GM23338 (cell line): ENCODE measurements around the gene ANKRD17. TPM values are rescaled to one million over a fixed set of nuclear protein-coding genes. Genes with fewer than 3 reads are reported as not detected.

ENCODE experiments used
- ATAC-seq: fragments of 200-7000 bp; cut with Tn5 transposase; 3 replicates; pipeline ENCODE4 v1.9.1; 2020
- DNase-seq: peaks from one replicate; pipeline ENCODE4 v3.0.0-alpha.2; 2015; ENCODE audit warnings: low spot score
- H2AFZ ChIP-seq: fragments of 200-600 bp; sonication (generic); 2 replicates; pipeline ENCODE4 v1.8.0; 2016; ENCODE audit warnings: antibody characterized with exemption, mild to moderate bottlenecking, moderate library complexity
- H3F3A ChIP-seq: fragments of 200-600 bp; sonication (generic); replicated peaks from 2 replicates; pipeline ENCODE4 v1.8.0; 2017; ENCODE audit warnings: antibody characterized with exemption, mixed run types, low read depth
- H3K27ac ChIP-seq: fragments of 200-600 bp; sonication (generic); 2 replicates; pipeline ENCODE4 v1.6.1; 2016; ENCODE audit warnings: low read depth
- H3K27me3 ChIP-seq: fragments of 200-600 bp; sonication (generic); 2 replicates; pipeline ENCODE4 v1.8.0; 2016; ENCODE audit warnings: mild to moderate bottlenecking, mixed run types, moderate library complexity; ENCODE audit not compliant: insufficient read depth
- H3K36me3 ChIP-seq: fragments of 200-600 bp; sonication (generic); 2 replicates; pipeline ENCODE4 v1.8.0; 2016; ENCODE audit warnings: mild to moderate bottlenecking; ENCODE audit not compliant: insufficient read depth
- H3K4me1 ChIP-seq: fragments of 200-600 bp; sonication (generic); 2 replicates; pipeline ENCODE4 v1.8.0; 2016; ENCODE audit warnings: mild to moderate bottlenecking, moderate library complexity; ENCODE audit not compliant: insufficient read depth
- H3K4me2 ChIP-seq: fragments of 200-600 bp; sonication (generic); 2 replicates; pipeline ENCODE4 v1.7.1; 2017; ENCODE audit warnings: mixed run types
- H3K4me3 ChIP-seq: fragments of 200-600 bp; sonication (generic); 2 replicates; pipeline ENCODE4 v1.6.1; 2016; ENCODE audit warnings: mixed run types
- H3K79me2 ChIP-seq: fragments of 200-600 bp; sonication (generic); replicated peaks from 2 replicates; pipeline ENCODE4 v1.8.0; 2017; ENCODE audit warnings: mild to moderate bottlenecking; ENCODE audit not compliant: insufficient read depth
- H3K9me2 ChIP-seq: fragments of 200-600 bp; sonication (generic); 2 replicates; pipeline ENCODE4 v1.8.0; 2017; ENCODE audit not compliant: insufficient read depth
- H4K20me1 ChIP-seq: fragments of 200-600 bp; sonication (generic); replicated peaks from 2 replicates; pipeline ENCODE4 v1.8.0; 2017; ENCODE audit warnings: mild to moderate bottlenecking; ENCODE audit not compliant: insufficient read depth
- H3K27ac Mint-ChIP-seq: 2 replicates; pipeline ENCODE4 v1.8.0; 2020; ENCODE audit warnings: inconsistent platforms, mild to moderate bottlenecking, moderate library complexity, mixed read lengths
- H3K27me3 Mint-ChIP-seq: 3 replicates; pipeline ENCODE4 v1.8.0; 2022; ENCODE audit warnings: low read depth, mild to moderate bottlenecking, moderate library complexity, mixed read lengths, inconsistent platforms; ENCODE audit not compliant: insufficient read depth, poor library complexity
- H3K36me3 Mint-ChIP-seq: 3 replicates; pipeline ENCODE4 v1.8.0; 2021; ENCODE audit warnings: low read depth, mild to moderate bottlenecking, inconsistent platforms, moderate library complexity, mixed read lengths
- H3K4me1 Mint-ChIP-seq: 3 replicates; pipeline ENCODE4 v1.8.0; 2020; ENCODE audit warnings: mild to moderate bottlenecking, inconsistent platforms, mixed read lengths
- H3K4me3 Mint-ChIP-seq: 3 replicates; pipeline ENCODE4 v1.8.0; 2021; ENCODE audit warnings: moderate library complexity, mild to moderate bottlenecking, inconsistent platforms, mixed read lengths
- H3K9me3 Mint-ChIP-seq: 3 replicates; pipeline ENCODE4 v1.8.0; 2020; ENCODE audit warnings: moderate library complexity, mild to moderate bottlenecking, inconsistent platforms, mixed read lengths
- CREB1 ChIP-seq: fragments of 250-450 bp; sonication (Bioruptor Pico); IDR thresholded peaks from 2 replicates; pipeline ENCODE4 v1.5.0; 2020; ENCODE audit warnings: low read depth, mild to moderate bottlenecking, moderate library complexity
- ETS1 ChIP-seq: IDR thresholded peaks from 2 replicates; pipeline ENCODE4 v1.6.1; 2016; ENCODE audit warnings: antibody characterized with exemption
- EZH2 ChIP-seq: fragments of 200-600 bp; sonication (generic); IDR thresholded peaks from one replicate; pipeline ENCODE4 v1.8.0; 2017; ENCODE audit warnings: antibody characterized with exemption, mild to moderate bottlenecking, low read depth; ENCODE audit not compliant: unreplicated experiment
- EZH2phosphoT487 ChIP-seq: fragments of 200-600 bp; sonication (generic); IDR thresholded peaks from one replicate; pipeline ENCODE4 v1.8.1; 2018; ENCODE audit warnings: antibody characterized with exemption; ENCODE audit not compliant: unreplicated experiment
- JUNB ChIP-seq: IDR thresholded peaks from one replicate; pipeline ENCODE4 v1.6.1; 2016; ENCODE audit warnings: antibody characterized with exemption; ENCODE audit not compliant: unreplicated experiment
- NANOG ChIP-seq: IDR thresholded peaks from 2 replicates; pipeline ENCODE4 v1.6.1; 2016; ENCODE audit warnings: antibody characterized with exemption, borderline replicate concordance
- POLR2AphosphoS5 ChIP-seq: IDR thresholded peaks from 2 replicates; pipeline ENCODE4 v1.6.1; 2016; ENCODE audit warnings: antibody characterized with exemption, low read depth
- STAT1 ChIP-seq: IDR thresholded peaks from one replicate; pipeline ENCODE4 v1.6.1; 2016; ENCODE audit warnings: antibody characterized with exemption; ENCODE audit not compliant: unreplicated experiment
- ZNF114 ChIP-seq: fragments of 250-450 bp; sonication (Bioruptor Pico); IDR thresholded peaks from 2 replicates; pipeline ENCODE4 v1.5.0; 2020; ENCODE audit warnings: mild to moderate bottlenecking, moderate library complexity
- ZNF331 ChIP-seq: fragments of 250-450 bp; sonication (Bioruptor Pico); IDR thresholded peaks from 2 replicates; pipeline ENCODE4 v1.5.0; 2020; ENCODE audit warnings: low read depth, mild to moderate bottlenecking, moderate library complexity
- ZNF462 ChIP-seq: fragments of 250-450 bp; sonication (Bioruptor Pico); IDR thresholded peaks from 2 replicates; pipeline ENCODE4 v1.5.0; 2020; ENCODE audit warnings: mild to moderate bottlenecking, moderate library complexity
- polyA plus RNA-seq: library from polyadenylated mRNA; unstranded; fragments of >200 nt; fragmentation: Nextera tagmentation; extraction: Ambion mirVana; gene quantifications from 2 replicates; pipeline ENCODE4 v1.2.1, GENCODE V29; 2016
- total RNA-seq: library from RNA; depleted of rRNA; stranded (reverse); fragments of >200 nt; shearing (Covaris generic); gene quantifications from 2 replicates; pipeline ENCODE4 v1.2.3, GENCODE V29; 2014
- TF ChIP-seq, protein P1 (sequence below): IDR thresholded peaks from one replicate; pipeline ENCODE4 v1.6.1; 2018; ENCODE audit warnings: antibody characterized with exemption; ENCODE audit not compliant: unreplicated experiment
- TF ChIP-seq, protein P2 (sequence below), 2 experiments: fragments of 200-600 bp in 1 of 2; sonication (generic) in 1 of 2; conservative IDR thresholded peaks; 2 replicates each; pipeline versions ENCODE4 v1.5.1 to v1.6.1; 2016 to 2017; ENCODE audit warnings: antibody characterized with exemption in 2 of 2, low read depth in 2 of 2, mild to moderate bottlenecking in 2 of 2, moderate library complexity in 1 of 2

The ANKRD17 gene
- total and polyA plus RNA-seq, 2 experiments from 2014 or later = 41.9 to 85.3 TPM

GRCh38 chr4:73193659-73194058, 64.9 kb downstream of the ANKRD17 start:
- Histone ChIP-seq H3K4me1 (peaks cover 5% of the 10 kb centered on the region; the same call in 1 of the 2 replicates), H3K79me2 (peaks cover 98% of the 10 kb centered on the region), H3K4me3 (no peak overlapping the region), H3K36me3 (no peaks in the 10 kb centered on the region), H2AFZ (no peak overlapping the region), H3K27ac (no peak overlapping the region), H3F3A (no peaks in the 10 kb centered on the region), H3K4me2 (no peak overlapping the region), H3K27me3 (no peaks in the 10 kb centered on the region), H3K9me2 (no peaks in the 10 kb centered on the region), H4K20me1 (peaks cover 6% of the 10 kb centered on the region; the same call in 1 of the 2 replicates)
- H3K27ac Mint-ChIP-seq = peak overlapping the region; percentile 6; the same call in 1 of the 2 replicates
- DNase-seq (no peak), ATAC-seq (no peak)
- no peak for TF ChIP-seq STAT1
- TF ChIP-seq, protein P1, sequence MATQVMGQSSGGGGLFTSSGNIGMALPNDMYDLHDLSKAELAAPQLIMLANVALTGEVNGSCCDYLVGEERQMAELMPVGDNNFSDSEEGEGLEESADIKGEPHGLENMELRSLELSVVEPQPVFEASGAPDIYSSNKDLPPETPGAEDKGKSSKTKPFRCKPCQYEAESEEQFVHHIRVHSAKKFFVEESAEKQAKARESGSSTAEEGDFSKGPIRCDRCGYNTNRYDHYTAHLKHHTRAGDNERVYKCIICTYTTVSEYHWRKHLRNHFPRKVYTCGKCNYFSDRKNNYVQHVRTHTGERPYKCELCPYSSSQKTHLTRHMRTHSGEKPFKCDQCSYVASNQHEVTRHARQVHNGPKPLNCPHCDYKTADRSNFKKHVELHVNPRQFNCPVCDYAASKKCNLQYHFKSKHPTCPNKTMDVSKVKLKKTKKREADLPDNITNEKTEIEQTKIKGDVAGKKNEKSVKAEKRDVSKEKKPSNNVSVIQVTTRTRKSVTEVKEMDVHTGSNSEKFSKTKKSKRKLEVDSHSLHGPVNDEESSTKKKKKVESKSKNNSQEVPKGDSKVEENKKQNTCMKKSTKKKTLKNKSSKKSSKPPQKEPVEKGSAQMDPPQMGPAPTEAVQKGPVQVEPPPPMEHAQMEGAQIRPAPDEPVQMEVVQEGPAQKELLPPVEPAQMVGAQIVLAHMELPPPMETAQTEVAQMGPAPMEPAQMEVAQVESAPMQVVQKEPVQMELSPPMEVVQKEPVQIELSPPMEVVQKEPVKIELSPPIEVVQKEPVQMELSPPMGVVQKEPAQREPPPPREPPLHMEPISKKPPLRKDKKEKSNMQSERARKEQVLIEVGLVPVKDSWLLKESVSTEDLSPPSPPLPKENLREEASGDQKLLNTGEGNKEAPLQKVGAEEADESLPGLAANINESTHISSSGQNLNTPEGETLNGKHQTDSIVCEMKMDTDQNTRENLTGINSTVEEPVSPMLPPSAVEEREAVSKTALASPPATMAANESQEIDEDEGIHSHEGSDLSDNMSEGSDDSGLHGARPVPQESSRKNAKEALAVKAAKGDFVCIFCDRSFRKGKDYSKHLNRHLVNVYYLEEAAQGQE = no peak
- no peak for TF ChIP-seq POLR2AphosphoS5
- TF ChIP-seq EZH2phosphoT487 = no peak
- TF ChIP-seq JUNB = no peak
- TF ChIP-seq ZNF331 (CRISPR knock-in tag) = no peak
- no peak for TF ChIP-seq EZH2
- TF ChIP-seq ZNF114 (CRISPR knock-in tag) = no peak
- TF ChIP-seq CREB1 = no peak
- no peak for TF ChIP-seq ZNF462
- TF ChIP-seq, protein P2, sequence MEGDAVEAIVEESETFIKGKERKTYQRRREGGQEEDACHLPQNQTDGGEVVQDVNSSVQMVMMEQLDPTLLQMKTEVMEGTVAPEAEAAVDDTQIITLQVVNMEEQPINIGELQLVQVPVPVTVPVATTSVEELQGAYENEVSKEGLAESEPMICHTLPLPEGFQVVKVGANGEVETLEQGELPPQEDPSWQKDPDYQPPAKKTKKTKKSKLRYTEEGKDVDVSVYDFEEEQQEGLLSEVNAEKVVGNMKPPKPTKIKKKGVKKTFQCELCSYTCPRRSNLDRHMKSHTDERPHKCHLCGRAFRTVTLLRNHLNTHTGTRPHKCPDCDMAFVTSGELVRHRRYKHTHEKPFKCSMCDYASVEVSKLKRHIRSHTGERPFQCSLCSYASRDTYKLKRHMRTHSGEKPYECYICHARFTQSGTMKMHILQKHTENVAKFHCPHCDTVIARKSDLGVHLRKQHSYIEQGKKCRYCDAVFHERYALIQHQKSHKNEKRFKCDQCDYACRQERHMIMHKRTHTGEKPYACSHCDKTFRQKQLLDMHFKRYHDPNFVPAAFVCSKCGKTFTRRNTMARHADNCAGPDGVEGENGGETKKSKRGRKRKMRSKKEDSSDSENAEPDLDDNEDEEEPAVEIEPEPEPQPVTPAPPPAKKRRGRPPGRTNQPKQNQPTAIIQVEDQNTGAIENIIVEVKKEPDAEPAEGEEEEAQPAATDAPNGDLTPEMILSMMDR (conservative IDR thresholded peaks at IDR 0.05; ENCODE audit: low read depth in 2 of 2) = no peak
- TF ChIP-seq ETS1 = no peak
- TF ChIP-seq NANOG = no peak
- no peak overlapping the region for H3K4me3 Mint-ChIP-seq
- H3K36me3 Mint-ChIP-seq = peaks cover 16% of the 10 kb centered on the region
- H3K4me1 Mint-ChIP-seq = peaks cover 3% of the 10 kb centered on the region; the same call in 2 of the 3 replicates
- H3K9me3 Mint-ChIP-seq = no peaks in the 10 kb centered on the region; the same call in 2 of the 3 replicates
- no peaks in the 10 kb centered on the region for H3K27me3 Mint-ChIP-seq
